ENCODE measurements around the gene ZHX3.

ZHX3 gene

GRCh38 chr20:41176711-41177552 is 140.6 kb downstream of the ZHX3 start:
- no peak for TF ChIP-seq CTCF (conservative IDR thresholded peaks at IDR 0.05; ENCODE audit: low read length)
- no peak for DNase-seq (ENCODE audit: low read depth)
- no peak overlapping the region for H3K4me3 ChIP-seq (ENCODE audit: low read length)

GRCh38 chr20:41175727-41176330 is 141.7 kb downstream of the ZHX3 start:
- H3K4me3 ChIP-seq (ENCODE audit: low read length): no peak overlapping the region
- TF ChIP-seq CTCF (conservative IDR thresholded peaks at IDR 0.05; ENCODE audit: low read length): no peak
- DNase-seq (ENCODE audit: low read depth): no peak

- no peak for DNase-seq (ENCODE audit: low read depth)
- H3K4me3 ChIP-seq (ENCODE audit: low read length): no peak overlapping the region
- TF ChIP-seq CTCF (conservative IDR thresholded peaks at IDR 0.05; ENCODE audit: low read length): no peak
These were observed 142.3 kb downstream of the ZHX3 start for GRCh38 chr20:41175201-41175651.

GRCh38 chr20:41174782-41175181 is 142.7 kb downstream of the ZHX3 start:
- no peak for TF ChIP-seq CTCF (conservative IDR thresholded peaks at IDR 0.05; ENCODE audit: low read length)
- DNase-seq (ENCODE audit: low read depth): peak; percentile 35

GRCh38 chr20:41174373-41174772 is 143.2 kb downstream of the ZHX3 start:
- TF ChIP-seq CTCF (conservative IDR thresholded peaks at IDR 0.05; ENCODE audit: low read length): no peak
- no peak overlapping the region for H3K4me3 ChIP-seq (ENCODE audit: low read length)
- no peak for DNase-seq (ENCODE audit: low read depth)

More at GRCh38 chr20:41174782-41175181, 142.7 kb downstream of the ZHX3 start:
- no peak overlapping the region for H3K4me3 ChIP-seq (ENCODE audit: low read length)

GRCh38 chr20:41173791-41174341 is 143.7 kb downstream of the ZHX3 start:
- no peak overlapping the region for H3K4me3 ChIP-seq (ENCODE audit: low read length)

More at GRCh38 chr20:41173791-41174341, 143.7 kb downstream of the ZHX3 start:
- DNase-seq (ENCODE audit: low read depth): no peak
- no peak for TF ChIP-seq CTCF (conservative IDR thresholded peaks at IDR 0.05; ENCODE audit: low read length)

Measured in AG10803 (cell line).